Ramos (cell line): Measurements from ENCODE around the gene ADAMTS17.

Experiments
- in situ Hi-C: fragments of 300-500 bp; cut with MboI; formaldehyde crosslinking; loops from one replicate; pipeline ENCODE4 v1.14.3; 2022; ENCODE audit warnings: low sequenced_read_pairs; ENCODE audit not compliant: unreplicated experiment

ADAMTS17 gene

GRCh38 chr15:99970891-99971430 is 370.8 kb downstream of the ADAMTS17 start:
- in situ Hi-C loops = no loop called here

GRCh38 chr15:99969261-99969920 is 372.4 kb downstream of the ADAMTS17 start:
- in situ Hi-C loops = no loop called here

- in situ Hi-C loops = no loop called here
Observed at GRCh38 chr15:99967841-99968371, 373.9 kb downstream of the ADAMTS17 start.

GRCh38 chr15:99966815-99967214 is 375.0 kb downstream of the ADAMTS17 start:
- in situ Hi-C loops = no loop called here

- in situ Hi-C loops = no loop called here
Observed at GRCh38 chr15:99965376-99965775, 376.4 kb downstream of the ADAMTS17 start.

- in situ Hi-C loops = no loop called here
Observed at GRCh38 chr15:99963976-99964375, 377.8 kb downstream of the ADAMTS17 start.

- in situ Hi-C loops = no loop called here
Observed at GRCh38 chr15:99963096-99963825, 378.5 kb downstream of the ADAMTS17 start.

GRCh38 chr15:99962006-99962561 is 379.7 kb downstream of the ADAMTS17 start:
- in situ Hi-C loops = no loop called here

- in situ Hi-C loops = no loop called here
Observed at GRCh38 chr15:99961011-99961441, 380.7 kb downstream of the ADAMTS17 start.

- in situ Hi-C loops = no loop called here
Observed at GRCh38 chr15:99959326-99959725, 382.4 kb downstream of the ADAMTS17 start.

GRCh38 chr15:99958426-99959097 is 383.2 kb downstream of the ADAMTS17 start:
- in situ Hi-C loops = no loop called here

GRCh38 chr15:99957642-99958013 is 384.1 kb downstream of the ADAMTS17 start:
- in situ Hi-C loops = no loop called here

GRCh38 chr15:99956820-99957641 is 384.7 kb downstream of the ADAMTS17 start:
- in situ Hi-C loops = no loop called here

GRCh38 chr15:99956022-99956775 is 385.6 kb downstream of the ADAMTS17 start:
- in situ Hi-C loops = no loop called here

- in situ Hi-C loops = no loop called here
Observed at GRCh38 chr15:99955532-99955931, 386.2 kb downstream of the ADAMTS17 start.

GRCh38 chr15:99955181-99955525 is 386.6 kb downstream of the ADAMTS17 start:
- in situ Hi-C loops = no loop called here

GRCh38 chr15:99954361-99955180 is 387.2 kb downstream of the ADAMTS17 start:
- in situ Hi-C loops = no loop called here

- in situ Hi-C loops = no loop called here
Observed at GRCh38 chr15:99953886-99954285, 387.9 kb downstream of the ADAMTS17 start.
